ENCODE data around the gene ZNF304.
"Not testable (repeated sequence)": the region's sequence is repeated elsewhere in the genome, so short reads cannot be mapped to it uniquely, and the experiment has no call there.

The ZNF304 gene

DNA sequence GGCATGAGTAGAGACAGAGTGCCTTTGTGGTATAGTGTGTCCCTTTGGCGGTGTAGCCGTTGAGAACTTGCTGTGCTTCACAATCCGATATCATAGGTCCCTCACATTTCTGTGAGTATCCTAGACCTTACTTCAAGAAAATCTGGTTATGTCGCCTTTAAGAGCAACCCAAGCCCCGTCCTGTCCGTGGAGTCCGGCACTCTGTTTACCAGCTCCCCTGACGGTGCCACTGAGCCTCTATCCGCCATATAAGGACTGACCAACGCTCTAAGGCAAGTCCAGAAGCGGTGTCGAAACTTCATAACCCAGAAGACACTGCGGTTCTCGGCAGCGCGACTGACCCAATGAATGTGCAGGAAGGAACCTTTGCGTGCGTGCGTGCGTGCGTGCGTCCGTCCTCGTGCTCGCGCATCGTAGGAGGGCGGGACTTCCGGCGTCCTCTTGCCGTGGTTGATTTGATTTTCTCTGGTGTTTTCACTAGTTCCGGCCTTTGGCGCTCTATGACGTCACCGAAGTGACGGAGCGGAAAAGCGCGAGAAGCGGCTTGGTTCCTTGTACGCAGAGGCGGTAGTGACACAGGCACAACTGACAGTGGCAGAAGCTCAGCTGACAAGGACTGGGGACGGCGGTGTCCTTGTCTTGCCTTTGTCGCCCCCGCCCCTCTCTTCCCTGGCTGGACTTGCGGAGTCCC is 12.1 kb downstream of the ZNF304 start, which contains the start of the genes TRAPPC2B and ZNF547:
TRAPPC2B (plus strand) TSS at position 555 of the 691 bp plus-strand sequence. CDS start 1,283 bp downstream, outside the sequence.
ZNF547 (plus strand) TSS at position 555 of the 691 bp plus-strand sequence. CDS start 5,005 bp downstream, outside the sequence.
- DNase-seq: peak; percentile 90 to 96 (median 95)

DNA sequence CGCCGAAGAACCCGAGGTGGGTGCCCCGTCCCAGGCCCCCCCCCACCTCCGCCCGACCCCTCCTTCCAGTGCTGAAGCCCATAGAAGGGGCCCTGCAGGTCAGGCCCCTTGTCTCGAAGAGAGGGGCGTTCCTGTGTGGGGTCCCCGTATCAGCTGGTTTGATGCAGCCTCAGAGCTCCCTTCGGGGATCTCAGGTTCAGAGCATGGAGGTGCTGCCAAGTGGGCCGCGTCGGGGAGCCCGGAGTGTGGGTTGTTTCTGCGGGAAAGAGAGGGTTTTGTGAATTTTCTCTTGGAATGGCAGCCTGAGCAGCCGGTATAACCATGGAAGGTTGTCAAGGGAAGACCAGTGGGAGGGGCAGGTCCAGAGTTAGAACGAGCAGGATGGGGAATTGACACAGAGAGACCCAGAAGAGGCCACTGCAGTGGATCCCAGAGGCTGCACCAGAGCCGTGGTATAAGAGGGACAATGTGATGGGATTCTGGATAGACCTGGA is 12.7 kb downstream of the ZNF304 start:
- peak in 2 of 4 experiments; percentile 25 to 31 for DNase-seq

DNA sequence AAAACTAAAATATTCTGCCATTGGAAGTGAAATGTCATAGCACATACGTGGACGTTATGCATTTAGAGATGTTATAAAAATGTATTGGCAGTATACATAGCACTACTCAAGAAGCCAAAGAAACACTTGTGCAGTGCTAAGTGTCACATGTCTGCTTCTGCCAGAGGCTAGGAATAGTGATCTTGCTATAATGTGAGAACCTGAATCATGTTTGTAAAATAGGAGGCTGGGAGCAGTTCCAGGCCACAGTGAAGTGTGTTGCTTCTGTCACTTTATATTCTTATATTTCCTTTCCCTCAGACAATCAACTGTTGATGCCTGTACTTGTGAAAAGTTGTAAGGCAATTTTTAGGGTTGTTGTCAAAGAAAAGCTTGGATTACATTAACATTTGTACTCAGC is 15.7 kb downstream of the ZNF304 start:
- DNase-seq: no peak

DNA sequence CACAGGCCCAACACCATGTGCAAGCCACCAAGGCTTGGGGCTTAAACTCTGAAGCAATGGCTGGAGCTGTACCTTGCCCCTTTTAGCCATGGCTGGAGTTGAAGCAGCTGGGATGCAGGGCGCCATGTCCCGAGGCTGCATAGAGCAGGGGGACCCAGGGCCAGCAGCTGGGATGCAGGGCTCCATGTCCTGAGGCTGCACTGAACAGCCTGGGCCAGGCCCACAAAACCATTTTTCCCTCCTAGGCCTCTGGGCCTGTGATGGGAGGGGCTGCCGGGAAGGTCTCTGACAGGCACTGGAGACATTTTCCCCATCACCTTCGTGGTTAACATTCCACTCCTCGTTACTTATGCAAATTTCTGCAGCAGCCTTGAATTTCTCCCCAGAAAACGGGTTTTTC is 23.1 kb downstream of the ZNF304 start:
- DNase-seq: no peak

DNA sequence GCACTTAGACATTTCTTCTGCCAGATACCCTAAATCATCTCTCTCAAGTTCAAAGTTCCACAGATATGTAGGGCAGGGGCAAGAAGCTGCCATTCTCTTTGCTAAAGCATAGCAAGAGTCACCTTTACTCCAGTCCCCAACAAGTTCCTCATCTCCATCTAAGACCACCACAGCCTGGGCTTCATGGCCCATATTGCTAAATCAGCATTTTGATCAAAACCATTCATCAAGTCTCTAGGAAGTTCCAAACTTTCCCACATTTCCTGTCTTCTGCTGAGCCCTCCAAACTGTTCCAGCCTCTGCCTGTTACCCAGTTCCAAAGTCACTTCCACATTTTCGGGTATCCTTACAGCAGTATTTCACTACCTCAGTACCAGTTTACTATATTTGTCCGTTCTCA is 23.6 kb downstream of the ZNF304 start:
- not testable (repeated sequence) for DNase-seq

DNA sequence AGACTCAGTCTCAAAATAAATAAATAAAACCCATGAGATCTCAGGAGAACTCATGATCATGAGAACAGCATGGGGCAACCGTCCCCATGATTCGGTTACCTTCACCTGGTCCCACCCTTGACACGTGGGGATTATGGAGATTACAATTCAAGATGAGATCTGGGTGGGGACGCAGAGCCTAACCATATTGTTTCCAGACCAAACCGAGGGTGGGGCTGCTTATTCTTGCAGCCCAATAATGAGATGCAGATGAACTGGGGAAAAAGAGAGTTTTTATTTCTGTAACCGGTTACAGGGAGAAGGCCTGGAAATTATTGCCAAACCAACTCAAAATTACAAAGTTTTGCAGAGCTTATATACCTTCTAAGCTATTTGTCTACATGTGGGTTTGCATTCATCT is 25.1 kb downstream of the ZNF304 start:
- no peak for DNase-seq

DNA sequence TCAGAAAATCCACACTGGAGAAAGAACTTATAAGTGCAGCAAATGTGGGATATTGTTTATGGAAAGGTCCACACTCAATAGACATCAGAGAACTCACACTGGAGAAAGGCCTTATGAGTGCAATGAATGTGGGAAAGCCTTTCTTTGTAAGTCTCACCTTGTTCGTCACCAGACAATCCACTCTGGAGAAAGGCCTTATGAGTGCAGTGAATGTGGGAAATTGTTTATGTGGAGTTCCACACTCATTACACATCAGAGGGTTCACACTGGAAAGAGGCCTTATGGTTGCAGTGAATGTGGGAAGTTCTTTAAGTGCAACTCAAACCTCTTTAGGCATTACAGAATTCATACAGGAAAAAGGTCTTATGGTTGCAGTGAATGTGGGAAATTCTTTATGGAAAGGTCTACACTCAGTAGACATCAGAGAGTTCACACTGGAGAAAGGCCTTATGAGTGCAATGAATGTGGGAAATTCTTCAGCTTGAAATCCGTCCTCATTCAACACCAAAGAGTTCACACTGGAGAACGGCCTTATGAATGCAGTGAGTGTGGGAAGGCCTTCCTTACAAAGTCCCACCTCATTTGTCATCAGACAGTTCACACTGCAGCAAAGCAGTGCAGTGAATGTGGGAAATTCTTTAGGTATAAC is 26.6 kb downstream of the ZNF304 start:
- DNase-seq: no peak

DNA sequence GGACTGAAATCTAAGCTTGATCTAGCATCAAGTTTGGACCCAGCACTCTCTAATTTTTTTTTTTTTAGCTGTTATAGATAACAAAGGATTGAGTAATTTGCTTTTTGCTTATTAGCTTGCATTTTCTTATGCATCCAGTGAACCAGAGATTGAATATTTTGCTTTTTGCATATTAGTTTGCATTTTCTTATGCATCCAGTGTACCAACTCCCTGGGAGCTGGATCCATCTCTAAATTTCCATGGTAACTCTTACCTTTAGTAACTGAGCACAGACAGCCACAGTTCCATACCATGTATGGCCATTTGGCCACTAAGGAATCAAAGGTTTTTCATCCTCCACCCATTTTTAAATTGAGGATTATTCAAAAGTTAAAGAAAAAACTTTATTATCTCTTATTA is 29.9 kb downstream of the ZNF304 start:
- DNase-seq: no peak

DNA sequence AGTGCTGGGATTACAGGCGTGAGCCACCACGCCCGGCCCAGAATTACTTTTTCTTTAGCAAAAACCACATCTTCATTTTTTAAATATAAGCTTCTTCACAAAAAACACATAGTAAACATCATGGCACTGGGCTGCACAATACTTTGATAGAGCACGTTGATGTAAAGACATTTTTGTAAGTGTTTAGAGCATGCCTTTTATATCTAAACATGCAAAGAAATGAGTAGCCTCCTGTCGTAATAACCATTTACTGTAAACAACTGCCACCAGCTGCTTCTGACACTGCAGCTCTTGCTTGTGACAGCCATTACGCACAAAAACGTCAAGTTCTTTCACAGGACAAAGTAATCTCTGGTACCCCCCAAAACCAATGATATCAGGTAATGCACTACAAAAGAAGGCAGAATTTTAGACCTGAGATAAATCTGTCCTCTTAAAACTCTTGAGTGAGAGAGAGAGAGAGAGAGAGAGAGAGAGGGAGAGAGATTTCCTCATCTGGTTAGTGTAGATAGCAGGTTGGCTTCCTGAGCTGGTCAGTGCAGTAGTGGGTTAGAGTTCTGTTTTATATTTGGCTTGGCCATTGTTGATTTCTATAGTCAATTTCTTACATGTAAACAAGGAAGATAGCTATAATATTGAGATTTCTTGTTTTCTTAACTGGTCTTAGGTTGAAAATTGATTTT is 31.9 kb downstream of the ZNF304 start:
- no peak for DNase-seq

DNA sequence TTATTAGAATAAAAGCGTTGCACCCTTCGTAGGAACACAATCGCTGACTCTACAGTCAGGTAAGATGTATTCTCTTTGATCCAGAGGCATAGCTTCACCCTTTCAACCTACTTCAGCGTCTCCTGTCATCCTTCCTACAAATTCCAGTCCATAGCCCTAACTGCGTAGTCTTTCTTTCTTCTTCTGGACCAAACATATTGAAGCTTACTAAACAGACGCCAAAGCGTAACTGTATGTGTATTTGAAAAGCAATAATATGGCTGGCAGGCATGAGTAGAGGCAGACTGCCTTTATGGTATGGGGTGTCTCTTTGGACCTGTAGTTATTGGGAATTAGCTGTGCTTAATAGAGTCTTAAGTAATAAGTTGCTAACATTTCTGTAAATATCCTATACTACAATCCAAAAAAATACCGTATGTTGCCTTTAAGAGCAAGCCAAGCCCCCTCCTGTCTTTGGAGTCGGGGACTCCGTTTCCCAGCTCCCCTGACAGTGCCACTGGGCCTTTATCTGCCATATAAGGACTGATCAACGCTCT is 38.2 kb downstream of the ZNF304 start:
- DNase-seq: no peak

DNA sequence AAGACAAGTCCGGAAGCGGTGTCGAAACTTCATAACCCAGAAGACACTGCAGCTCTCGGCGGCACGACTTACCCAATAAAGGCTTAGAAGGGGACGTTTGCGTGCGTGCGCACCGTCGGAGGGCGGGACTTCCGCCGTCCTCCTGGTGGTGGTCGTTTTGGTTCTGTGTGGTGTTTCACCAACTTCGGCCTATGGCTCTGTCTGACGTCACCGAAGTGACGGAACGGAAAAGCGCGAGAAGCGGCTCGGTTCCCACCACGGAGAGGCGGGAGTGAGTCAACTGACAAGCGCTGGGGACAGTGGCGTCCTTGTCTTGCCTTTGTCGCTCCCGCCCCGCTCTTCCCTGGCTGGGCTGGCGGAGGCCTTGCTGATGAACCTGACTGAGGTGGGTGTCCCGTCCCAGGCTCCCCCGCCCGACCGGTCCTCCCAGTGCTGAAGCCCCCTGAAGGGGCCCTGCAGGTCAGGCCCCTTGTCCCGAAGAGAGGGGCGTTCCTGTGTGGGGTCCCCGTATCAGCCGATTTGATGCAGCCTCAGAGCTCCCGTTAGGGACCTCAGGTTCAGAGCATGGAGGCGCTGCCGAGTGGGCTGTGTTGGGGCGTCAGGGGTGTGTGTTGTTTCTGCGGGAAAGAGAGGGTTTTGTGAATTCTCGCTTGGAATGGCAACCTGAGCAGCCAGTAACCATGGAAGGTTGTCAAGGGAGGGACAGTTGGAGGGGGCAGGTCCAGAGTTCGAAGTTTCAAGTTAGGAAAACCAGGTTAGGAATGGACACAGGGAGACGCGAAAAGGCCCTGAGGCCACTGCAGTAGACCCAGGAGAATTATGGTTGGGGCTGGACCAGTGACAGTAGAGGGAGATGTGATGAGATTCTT is 38.9 kb downstream of the ZNF304 start, which contains the start of gene ZNF548:
ZNF548 (plus strand) TSS at position 125 of the 869 bp plus-strand sequence; CDS start at position 371, 246 bp downstream.
- DNase-seq: peak; percentile 83 to 92 (median 90)

DNA sequence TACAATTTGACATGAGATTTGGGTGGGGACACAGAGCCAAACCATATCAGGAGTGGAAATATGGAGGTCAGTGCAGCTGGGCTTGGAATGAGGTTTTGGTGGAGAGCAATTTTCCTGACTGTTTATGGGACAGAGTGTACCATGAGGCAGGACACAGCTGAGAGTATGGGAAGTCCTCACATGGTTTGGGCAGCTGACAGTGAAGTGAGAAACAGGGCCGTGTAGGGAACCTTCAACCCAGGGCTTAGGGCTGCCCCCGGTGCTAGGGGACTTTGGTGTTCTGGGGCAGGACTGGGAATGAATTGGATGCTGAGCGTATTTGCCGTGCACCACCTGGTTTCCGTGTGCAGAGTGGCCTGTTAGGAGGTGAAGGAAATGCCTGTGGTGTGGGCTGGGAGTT is 44.6 kb downstream of the ZNF304 start:
- DNase-seq: no peak

DNA sequence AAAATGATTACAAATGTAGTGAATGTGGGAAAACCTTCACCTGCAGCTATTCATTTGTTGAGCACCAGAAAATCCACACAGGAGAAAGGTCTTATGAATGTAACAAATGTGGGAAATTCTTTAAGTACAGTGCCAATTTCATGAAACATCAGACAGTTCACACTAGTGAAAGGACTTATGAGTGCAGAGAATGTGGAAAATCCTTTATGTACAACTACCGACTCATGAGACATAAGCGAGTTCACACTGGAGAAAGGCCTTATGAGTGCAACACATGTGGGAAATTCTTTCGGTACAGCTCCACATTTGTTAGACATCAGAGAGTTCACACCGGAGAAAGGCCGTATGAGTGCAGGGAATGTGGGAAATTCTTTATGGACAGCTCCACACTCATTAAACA is 47.8 kb downstream of the ZNF304 start:
- DNase-seq: no peak

DNA sequence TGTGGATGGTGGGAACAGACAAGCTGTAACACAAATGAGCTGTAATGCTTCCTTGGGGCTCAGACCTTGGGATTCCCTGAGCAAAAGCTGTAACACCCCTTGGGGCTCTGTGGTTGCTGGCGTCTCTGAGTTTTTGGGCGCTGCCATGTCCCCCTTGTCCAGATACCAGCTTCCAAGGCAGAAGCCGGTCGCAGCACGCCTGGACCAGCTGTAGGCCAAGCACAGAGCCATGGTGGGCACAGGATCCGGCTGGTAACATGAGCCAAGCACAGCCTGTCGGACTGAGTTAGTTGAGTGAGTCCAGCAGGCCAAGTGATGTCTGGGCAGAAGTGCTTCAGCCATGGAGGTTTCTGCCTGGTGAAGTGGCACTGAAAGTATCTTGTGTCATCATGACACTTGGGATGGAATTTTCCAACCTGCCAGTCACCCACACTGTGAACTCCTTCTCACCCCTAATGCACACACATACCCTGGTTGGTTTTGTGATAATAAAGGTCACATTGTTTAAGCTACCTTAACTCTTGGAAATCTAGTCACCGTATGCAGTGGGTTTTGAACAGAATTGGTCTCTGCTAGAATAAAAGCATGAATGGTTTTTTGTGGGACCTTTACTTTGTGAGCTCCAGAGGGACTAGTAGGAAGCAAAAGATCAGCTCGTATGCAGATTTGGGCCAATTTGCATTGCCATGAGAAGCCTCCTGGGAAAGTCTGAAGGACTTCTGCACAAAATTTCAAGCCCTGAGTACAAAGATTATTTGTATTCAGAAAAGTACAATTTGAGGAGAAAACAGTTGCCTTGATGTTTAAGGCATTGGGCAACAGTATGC is 52.9 kb downstream of the ZNF304 start:
- DNase-seq: no peak

DNA sequence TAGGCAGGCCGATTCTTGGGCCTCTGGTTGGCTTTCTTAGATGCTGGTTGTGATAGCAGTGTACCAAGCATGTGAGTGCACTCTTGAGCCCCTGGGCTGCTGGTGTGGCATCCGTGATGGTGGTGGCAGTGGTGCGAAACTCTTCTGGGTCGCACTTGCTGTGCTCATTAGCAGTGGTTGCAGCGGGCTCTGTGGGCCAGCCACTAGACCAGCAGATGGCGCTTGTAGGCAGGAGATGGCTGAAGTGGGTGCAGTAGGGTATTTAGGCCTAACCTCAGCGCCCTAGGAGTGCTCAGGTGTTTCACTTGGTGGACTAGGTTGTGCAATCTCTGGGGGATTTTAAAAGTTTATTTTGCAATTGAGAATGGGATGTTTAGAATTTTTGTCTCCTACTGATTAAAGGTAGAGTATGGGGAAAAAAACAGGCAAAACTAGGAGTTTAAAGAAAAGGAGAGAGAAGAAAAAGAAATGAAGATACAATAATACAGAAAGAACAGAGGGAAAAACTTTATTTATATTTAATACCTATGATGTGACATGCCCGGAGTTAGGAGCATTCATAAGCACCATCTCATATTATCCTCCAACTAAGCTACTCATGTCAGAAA is 55.5 kb downstream of the ZNF304 start:
- DNase-seq: peak; percentile 20 to 52 (median 36)
